Measurements from ENCODE around the gene BUB3.

DNA sequence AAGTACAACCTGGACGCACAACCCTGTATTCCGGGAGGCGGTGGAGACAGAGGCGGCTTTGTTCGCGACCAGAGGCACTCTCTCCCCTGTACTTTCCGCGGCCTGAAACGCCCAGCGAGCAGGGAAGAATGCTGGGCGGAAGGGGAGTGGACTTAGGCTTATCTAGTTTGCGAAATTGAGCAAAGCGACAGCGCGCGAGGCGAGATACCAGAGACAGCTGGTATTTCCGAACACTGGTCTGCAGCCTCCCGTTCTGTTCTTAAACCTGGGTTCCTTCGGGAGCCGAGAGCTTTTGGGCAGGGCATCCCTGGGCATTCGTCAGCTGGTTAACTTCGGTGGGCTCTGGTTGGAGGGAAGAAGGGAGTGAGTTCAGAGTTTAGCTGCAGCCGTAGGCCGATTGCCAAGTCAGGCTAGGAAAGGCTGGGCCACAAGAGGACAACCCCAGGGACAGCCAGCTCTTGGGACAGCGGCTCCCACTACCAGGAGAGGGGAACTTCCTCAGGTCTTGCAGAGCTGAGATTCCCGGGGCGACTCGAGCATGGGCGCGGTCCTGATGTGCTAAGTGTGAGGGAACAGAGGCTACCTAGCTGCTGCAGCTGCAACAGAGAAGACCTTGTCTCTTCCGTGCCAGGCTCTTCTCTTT, 14.6 kb upstream of the BUB3 start:
- no peak for TF ChIP-seq TAF1 (IDR thresholded peaks at IDR 0.05; ENCODE audit: low read depth)
- no peak for TF ChIP-seq RAD21 (IDR thresholded peaks at IDR 0.05; ENCODE audit: low read depth)
- TF ChIP-seq, protein P1, sequence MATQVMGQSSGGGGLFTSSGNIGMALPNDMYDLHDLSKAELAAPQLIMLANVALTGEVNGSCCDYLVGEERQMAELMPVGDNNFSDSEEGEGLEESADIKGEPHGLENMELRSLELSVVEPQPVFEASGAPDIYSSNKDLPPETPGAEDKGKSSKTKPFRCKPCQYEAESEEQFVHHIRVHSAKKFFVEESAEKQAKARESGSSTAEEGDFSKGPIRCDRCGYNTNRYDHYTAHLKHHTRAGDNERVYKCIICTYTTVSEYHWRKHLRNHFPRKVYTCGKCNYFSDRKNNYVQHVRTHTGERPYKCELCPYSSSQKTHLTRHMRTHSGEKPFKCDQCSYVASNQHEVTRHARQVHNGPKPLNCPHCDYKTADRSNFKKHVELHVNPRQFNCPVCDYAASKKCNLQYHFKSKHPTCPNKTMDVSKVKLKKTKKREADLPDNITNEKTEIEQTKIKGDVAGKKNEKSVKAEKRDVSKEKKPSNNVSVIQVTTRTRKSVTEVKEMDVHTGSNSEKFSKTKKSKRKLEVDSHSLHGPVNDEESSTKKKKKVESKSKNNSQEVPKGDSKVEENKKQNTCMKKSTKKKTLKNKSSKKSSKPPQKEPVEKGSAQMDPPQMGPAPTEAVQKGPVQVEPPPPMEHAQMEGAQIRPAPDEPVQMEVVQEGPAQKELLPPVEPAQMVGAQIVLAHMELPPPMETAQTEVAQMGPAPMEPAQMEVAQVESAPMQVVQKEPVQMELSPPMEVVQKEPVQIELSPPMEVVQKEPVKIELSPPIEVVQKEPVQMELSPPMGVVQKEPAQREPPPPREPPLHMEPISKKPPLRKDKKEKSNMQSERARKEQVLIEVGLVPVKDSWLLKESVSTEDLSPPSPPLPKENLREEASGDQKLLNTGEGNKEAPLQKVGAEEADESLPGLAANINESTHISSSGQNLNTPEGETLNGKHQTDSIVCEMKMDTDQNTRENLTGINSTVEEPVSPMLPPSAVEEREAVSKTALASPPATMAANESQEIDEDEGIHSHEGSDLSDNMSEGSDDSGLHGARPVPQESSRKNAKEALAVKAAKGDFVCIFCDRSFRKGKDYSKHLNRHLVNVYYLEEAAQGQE (IDR thresholded peaks at IDR 0.05; ENCODE audit: low read depth), result no peak
- TF ChIP-seq NFIC (IDR thresholded peaks at IDR 0.05), result no peak
- TF ChIP-seq EP300 (IDR thresholded peaks at IDR 0.05; ENCODE audit: borderline replicate concordance), result no peak
- TF ChIP-seq, protein P2, sequence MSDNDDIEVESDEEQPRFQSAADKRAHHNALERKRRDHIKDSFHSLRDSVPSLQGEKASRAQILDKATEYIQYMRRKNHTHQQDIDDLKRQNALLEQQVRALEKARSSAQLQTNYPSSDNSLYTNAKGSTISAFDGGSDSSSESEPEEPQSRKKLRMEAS (IDR thresholded peaks at IDR 0.05), result no peak
- no peak for TF ChIP-seq YY1 (IDR thresholded peaks at IDR 0.05; ENCODE audit: low read depth)
- no peak for TF ChIP-seq CREB1 (IDR thresholded peaks at IDR 0.05; ENCODE audit: low read depth)
- TF ChIP-seq TEAD4 (IDR thresholded peaks at IDR 0.05), result no peak
- TF ChIP-seq, protein P3, sequence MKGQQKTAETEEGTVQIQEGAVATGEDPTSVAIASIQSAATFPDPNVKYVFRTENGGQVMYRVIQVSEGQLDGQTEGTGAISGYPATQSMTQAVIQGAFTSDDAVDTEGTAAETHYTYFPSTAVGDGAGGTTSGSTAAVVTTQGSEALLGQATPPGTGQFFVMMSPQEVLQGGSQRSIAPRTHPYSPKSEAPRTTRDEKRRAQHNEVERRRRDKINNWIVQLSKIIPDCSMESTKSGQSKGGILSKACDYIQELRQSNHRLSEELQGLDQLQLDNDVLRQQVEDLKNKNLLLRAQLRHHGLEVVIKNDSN (IDR thresholded peaks at IDR 0.05), result no peak
- no peak for TF ChIP-seq EGR1 (IDR thresholded peaks at IDR 0.05)
- TF ChIP-seq ZBTB7A (IDR thresholded peaks at IDR 0.05; ENCODE audit: low read depth), result no peak
- no peak for TF ChIP-seq CEBPB (IDR thresholded peaks at IDR 0.05)

Measured in Ishikawa (cell line).